ENCODE results near the gene AGBL5.
"Not testable (repeated sequence)": the region's sequence is repeated elsewhere in the genome, so short reads cannot be mapped to it uniquely, and the experiment has no call there.

AGBL5 gene

GRCh38 chr2:27073782-27074181 is 22.3 kb downstream of the AGBL5 start (continued):
- TF ChIP-seq ZNF518A (tag by site-specific recombination; conservative IDR thresholded peaks at IDR 0.05; ENCODE audit: low read depth) (no peak), ZBTB49 (tag by site-specific recombination; IDR thresholded peaks at IDR 0.05; ENCODE audit: low read depth) (no peak), ZNF558 (tag by site-specific recombination; IDR thresholded peaks at IDR 0.05) (no peak), ZNF335 (tag by site-specific recombination; conservative IDR thresholded peaks at IDR 0.05) (no peak), ZNF175 (tag by site-specific recombination; IDR thresholded peaks at IDR 0.05) (no peak), ZNF155 (tag by site-specific recombination; IDR thresholded peaks at IDR 0.05) (no peak), SP2 (tag by site-specific recombination; IDR thresholded peaks at IDR 0.05) (no peak), GLI4 (tag by site-specific recombination; IDR thresholded peaks at IDR 0.05) (no peak)

GRCh38 chr2:27074738-27075565 is 23.5 kb downstream of the AGBL5 start:
- Histone ChIP-seq H3K36me3 (ENCODE audit: control insufficient read depth in 2 of 2, insufficient read depth in 1 of 2, low read length in 2 of 2) (peaks cover 0 to 7% of the 10 kb centered on the region in 2 experiments; a peak in 1 of 3 replicates), H3K4me3 (ENCODE audit: low read depth, low read length) (no peak overlapping the region), H3K9me3 (ENCODE audit: control insufficient read depth, insufficient read depth, low read depth, low read length) (no peaks in the 10 kb centered on the region), H3K27ac (ENCODE audit: extremely low read depth, low read depth, low read length) (no peak overlapping the region), H3K4me1 (ENCODE audit: control insufficient read depth, insufficient read depth, low read length) (peaks cover 14% of the 10 kb centered on the region)
- ChIA-PET POLR2A (interaction anchor here (0.9 kb wide), 1 partner anchor 17 kb away, joined by 3 read pairs; no protein-coding TSS in a partner anchor), CTCF (interaction anchor here (0.7 kb wide), 1 partner anchor 1453 kb away, joined by 3 read pairs; no protein-coding TSS in a partner anchor)
- peak; percentile 82 for TF ChIP-seq GLIS1 (tag by site-specific recombination; IDR thresholded peaks at IDR 0.05)
- peak; percentile 32; the same call in 1 of the 2 replicates for TF ChIP-seq ZBTB48 (tag by site-specific recombination; IDR thresholded peaks at IDR 0.05)
- no peak for TF ChIP-seq ZNF629 (tag by site-specific recombination; IDR thresholded peaks at IDR 0.05)
- TF ChIP-seq ZBTB17 (tag by site-specific recombination; IDR thresholded peaks at IDR 0.05): peak; percentile 26; the same call in 1 of the 2 replicates
- TF ChIP-seq ZNF830 (tag by site-specific recombination; IDR thresholded peaks at IDR 0.05; ENCODE audit: low read depth): no peak
- TF ChIP-seq ZNF398 (tag by site-specific recombination; IDR thresholded peaks at IDR 0.05): 0 out of 2 replicates have a peak, but pooled peaks have one; percentile 38
- TF ChIP-seq ZNF768 (tag by site-specific recombination; IDR thresholded peaks at IDR 0.05): no peak
- TF ChIP-seq ZNF155 (tag by site-specific recombination; IDR thresholded peaks at IDR 0.05): no peak
- no peak for TF ChIP-seq YY2 (tag by site-specific recombination; IDR thresholded peaks at IDR 0.05)
- no peak for TF ChIP-seq SP7 (tag by site-specific recombination; IDR thresholded peaks at IDR 0.05)

- not testable (repeated sequence) for H3K4me3 ChIP-seq (ENCODE audit: low read depth, low read length); H3K27ac ChIP-seq (ENCODE audit: extremely low read depth, low read depth, low read length); H3K36me3 ChIP-seq (ENCODE audit: control insufficient read depth in 2 of 2, insufficient read depth in 1 of 2, low read length in 2 of 2); H3K9me3 ChIP-seq (ENCODE audit: control insufficient read depth, insufficient read depth, low read depth, low read length); H3K4me1 ChIP-seq (ENCODE audit: control insufficient read depth, insufficient read depth, low read length)
- ChIA-PET POLR2A (interaction anchor here (0.9 kb wide), 1 partner anchor 18 kb away, joined by 3 read pairs; no protein-coding TSS in a partner anchor), CTCF (interaction anchor here (0.7 kb wide), 1 partner anchor 1453 kb away, joined by 3 read pairs; no protein-coding TSS in a partner anchor)
Measured at GRCh38 chr2:27075566-27075871, 24.1 kb downstream of the AGBL5 start.

All from HEK293 (cell line).